COLO668 (cell line): ENCODE results near the gene RAD21L1.
A peak's percentile ranks its signal among the peaks of the same experiment; 100 is the strongest.

ENCODE experiments used
- DNase-seq: peaks from one replicate; lab custom pipeline; 2025; ENCODE audit not compliant: unreplicated experiment; lab: John Stamatoyannopoulos, UW

The RAD21L1 gene

GRCh38 chr20:1269235-1269634 lies 43.4 kb downstream of the RAD21L1 start:
- DNase-seq = no peak

- DNase-seq = no peak
Observed at GRCh38 chr20:1269850-1270249, 44.0 kb downstream of the RAD21L1 start.

- DNase-seq = no peak
Observed at GRCh38 chr20:1272368-1273100, 46.7 kb downstream of the RAD21L1 start.

GRCh38 chr20:1273366-1273765 lies 47.5 kb downstream of the RAD21L1 start:
- DNase-seq = no peak

- peak; percentile 81 for DNase-seq
Observed at GRCh38 chr20:1274485-1275311, 48.9 kb downstream of the RAD21L1 start.

- no peak for DNase-seq
Observed at GRCh38 chr20:1275919-1276318, 50.1 kb downstream of the RAD21L1 start.

DNA sequence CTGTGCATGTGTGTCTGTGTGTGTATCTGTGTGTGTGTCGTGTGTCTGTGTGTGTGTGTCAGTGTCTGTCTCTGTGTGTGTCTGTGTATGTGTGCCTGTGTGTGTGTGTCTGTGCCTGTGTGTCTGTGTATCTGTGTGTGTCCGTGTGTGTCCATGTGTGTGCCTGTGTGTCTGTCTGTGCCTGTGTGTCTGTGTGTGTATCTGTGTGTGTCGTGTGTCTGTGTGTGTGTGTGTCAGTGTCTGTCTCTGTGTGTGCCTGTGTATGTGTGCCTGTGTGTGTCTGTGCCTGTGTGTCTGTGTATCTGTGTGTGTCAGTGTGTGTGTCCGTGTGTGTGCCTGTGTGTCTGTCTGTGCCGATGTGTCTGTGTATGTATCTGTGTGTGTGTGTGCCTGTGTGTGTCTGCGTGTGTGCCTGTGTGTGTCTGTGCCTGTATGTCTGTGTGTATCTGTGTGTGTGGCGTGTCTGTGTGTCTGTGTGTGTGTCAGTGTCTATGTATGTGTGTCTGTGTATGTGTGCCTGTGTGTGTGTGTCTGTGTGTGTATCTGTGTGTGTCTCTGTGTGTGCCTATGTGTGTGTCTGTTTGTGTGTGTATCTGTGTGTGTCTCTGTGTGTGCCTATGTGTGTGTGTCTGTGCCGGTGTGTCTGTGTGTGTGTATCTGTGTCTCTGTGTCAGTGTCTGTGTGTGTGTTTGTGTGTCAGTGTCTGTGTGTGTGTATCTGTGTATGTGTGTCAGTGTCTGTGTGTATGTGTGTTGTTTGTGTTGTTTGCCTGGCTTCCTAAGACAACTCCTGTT lies 51.9 kb downstream of the RAD21L1 start:
- no peak for DNase-seq

- no peak for DNase-seq
Observed at GRCh38 chr20:1278993-1279392, 53.1 kb downstream of the RAD21L1 start.

GRCh38 chr20:1280195-1281102 lies 54.6 kb downstream of the RAD21L1 start:
- no peak for DNase-seq

- DNase-seq = peak; percentile 48
Observed at GRCh38 chr20:1281279-1282057, 55.6 kb downstream of the RAD21L1 start.

DNA sequence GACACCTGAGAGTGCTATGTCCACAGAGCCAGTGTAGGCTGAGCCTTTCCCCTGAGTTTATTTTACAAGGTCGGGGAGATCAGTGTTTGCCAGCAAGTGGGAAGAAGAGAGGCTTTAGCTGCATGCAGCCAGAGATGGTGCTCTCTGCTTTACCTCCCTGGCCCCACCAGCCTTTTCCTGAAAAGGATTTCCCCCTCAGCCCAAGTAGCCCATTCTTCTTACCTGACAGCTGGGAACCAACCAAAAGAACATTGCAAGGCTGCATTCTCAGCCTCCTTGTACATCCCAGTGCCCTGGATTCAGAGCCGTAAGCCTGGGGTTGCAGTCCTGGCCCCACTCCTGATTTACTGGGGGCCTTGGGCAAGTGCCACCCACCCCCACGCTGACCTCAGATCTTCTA lies 57.1 kb downstream of the RAD21L1 start:
- no peak for DNase-seq

DNA sequence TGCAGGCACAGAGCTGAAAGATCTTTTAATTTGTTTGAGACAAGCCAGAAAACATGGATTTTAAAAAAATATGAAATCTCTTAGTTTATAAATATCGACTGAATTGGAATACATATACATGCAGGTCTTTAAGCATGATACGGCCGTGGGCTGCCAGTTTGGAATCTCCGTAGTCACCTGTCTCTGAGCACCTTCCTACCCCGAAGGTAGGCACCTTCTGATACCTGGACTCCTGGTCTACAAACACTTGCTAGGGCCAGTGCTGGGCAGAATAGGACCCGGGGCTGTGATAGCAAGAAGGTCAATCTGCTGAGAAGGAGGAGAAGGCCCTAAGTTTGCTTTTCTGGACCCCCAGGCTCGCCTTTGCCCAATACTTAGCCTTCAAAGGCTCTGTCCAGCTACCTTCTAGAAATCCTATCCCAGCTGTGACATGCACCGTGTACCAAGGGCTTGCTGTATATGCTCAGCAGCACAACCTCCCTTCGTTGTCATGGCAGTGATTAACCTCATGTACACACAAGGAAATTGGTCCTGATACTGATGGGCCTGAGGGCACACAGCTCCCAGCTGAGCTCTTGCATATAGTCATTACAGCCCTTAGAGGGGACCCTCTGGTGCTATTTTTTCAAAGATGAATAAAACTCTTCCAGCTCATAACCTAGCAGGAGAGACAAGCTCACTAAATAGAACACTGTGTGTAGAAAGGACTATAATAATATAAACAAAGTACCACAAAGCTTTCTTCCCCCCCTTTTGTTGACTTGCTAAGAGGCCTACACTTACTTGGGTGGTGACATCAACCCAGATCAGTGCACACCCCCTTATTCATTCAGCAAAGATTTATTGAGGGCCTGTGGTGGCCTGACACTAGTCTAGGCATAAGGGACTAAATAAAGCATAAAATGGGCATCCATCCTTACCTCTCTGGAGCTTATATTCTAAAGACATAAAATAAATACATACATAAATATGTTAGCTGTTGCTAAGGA lies 58.0 kb downstream of the RAD21L1 start:
- peak; percentile 22 for DNase-seq

GRCh38 chr20:1286267-1287024 lies 60.6 kb downstream of the RAD21L1 start:
- no peak for DNase-seq

DNA sequence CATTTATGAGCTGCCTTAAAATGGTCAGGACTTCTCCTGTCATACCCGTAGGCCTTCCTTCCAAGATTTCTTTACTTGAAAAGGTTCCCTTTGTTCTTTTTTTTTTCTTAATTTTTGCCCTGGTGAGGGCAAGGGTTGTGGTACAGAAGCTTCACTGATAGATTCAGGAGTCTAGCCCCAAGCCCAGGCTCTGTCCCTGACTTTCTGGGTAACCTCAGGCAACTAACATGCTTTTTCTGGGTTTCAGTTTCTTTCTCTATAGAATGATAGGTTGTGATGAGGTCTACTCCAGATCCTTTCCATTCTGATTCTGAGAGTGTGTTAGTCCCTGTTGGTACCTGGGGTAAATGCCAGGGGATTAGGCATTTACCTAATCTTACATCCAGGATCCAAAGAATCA lies 61.5 kb downstream of the RAD21L1 start:
- no peak for DNase-seq

DNA sequence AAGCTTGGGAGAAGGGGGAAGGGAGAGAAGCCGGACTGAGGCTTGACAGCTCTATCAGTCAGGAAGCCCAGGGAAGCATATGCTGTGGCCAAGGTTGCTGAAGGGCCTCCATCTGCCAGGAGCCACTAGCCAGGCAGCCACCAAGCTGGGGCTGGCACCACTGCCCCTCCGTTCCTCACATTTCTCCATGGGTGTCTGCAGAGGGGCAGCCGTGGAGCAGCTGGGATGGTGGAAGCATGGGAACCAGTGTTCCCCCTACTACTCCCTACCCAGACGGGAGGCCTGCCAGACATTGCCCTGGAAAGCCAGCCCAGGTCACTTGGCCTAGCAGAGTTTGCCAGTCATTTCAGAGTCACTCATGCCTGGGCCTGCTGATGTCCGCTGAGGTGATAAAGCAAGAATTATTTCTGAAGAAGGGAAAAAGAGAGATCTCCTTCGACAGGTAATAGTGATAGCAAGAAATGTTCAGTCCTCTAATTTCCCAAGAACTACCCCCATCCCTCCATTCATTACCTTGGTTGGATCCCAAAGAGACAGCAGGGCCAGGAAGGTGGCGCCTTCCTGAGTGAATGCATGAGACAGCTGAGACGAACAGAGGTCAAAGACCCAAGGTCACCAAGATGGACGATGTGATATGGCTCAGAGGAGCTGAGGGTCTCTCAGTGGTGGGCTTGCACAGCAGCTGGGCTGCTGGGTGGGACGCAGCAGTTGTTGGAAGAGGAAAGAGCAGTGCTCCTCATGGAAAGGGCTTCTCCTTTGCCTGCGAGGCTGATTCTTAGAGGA lies 62.1 kb downstream of the RAD21L1 start:
- DNase-seq = no peak

GRCh38 chr20:1291191-1291741 lies 65.4 kb downstream of the RAD21L1 start:
- DNase-seq = no peak

- DNase-seq = no peak
Observed at GRCh38 chr20:1292620-1293019, 66.8 kb downstream of the RAD21L1 start.
